H9 (cell line): ENCODE data around the gene PIP4K2B. TPM values are rescaled to one million over a fixed set of nuclear protein-coding genes. Genes with fewer than 3 reads are reported as not detected.

Source experiments
- DNase-seq: peaks from one replicate; pipeline ENCODE4 v3.0.0-alpha.2; 2017
- H2AFZ ChIP-seq: one replicate; pipeline ENCODE4 v1.6.1; 2013; ENCODE audit warnings: mild to moderate bottlenecking, low read length, control low read depth, moderate library complexity
- H2AK5ac ChIP-seq: 2 replicates; pipeline ENCODE4 v1.6.1; 2013; ENCODE audit warnings: low read length, control low read depth, mixed read lengths; ENCODE audit not compliant: insufficient read length
- H2BK120ac ChIP-seq: one replicate; pipeline ENCODE4 v1.6.1; 2013; ENCODE audit warnings: low read depth, mild to moderate bottlenecking, low read length, control low read depth, inconsistent platforms; ENCODE audit not compliant: poor library complexity, severe bottlenecking
- H2BK12ac ChIP-seq: 2 replicates; pipeline ENCODE4 v1.6.1; 2013; ENCODE audit warnings: low read length, control low read depth, mixed read lengths, low read depth; ENCODE audit not compliant: insufficient read length
- H2BK15ac ChIP-seq: 2 replicates; pipeline ENCODE4 v1.6.1; 2013; ENCODE audit warnings: low read depth, low read length, control low read depth
- H2BK20ac ChIP-seq: one replicate; pipeline ENCODE4 v1.6.1; 2013; ENCODE audit warnings: low read depth, mild to moderate bottlenecking, low read length, control low read depth, inconsistent platforms; ENCODE audit not compliant: poor library complexity, severe bottlenecking
- H2BK5ac ChIP-seq: 2 replicates; pipeline ENCODE4 v1.6.1; 2013; ENCODE audit warnings: low read length, control low read depth, mixed read lengths; ENCODE audit not compliant: insufficient read length
- H3K14ac ChIP-seq: 2 replicates; pipeline ENCODE4 v1.6.1; 2013; ENCODE audit warnings: low read length, control low read depth; ENCODE audit not compliant: insufficient read depth
- H3K18ac ChIP-seq: 2 replicates; pipeline ENCODE4 v1.6.1; 2013; ENCODE audit warnings: low read depth, mild to moderate bottlenecking, mixed read lengths, low read length, control low read depth; ENCODE audit not compliant: insufficient read length
- H3K23ac ChIP-seq: 2 replicates; pipeline ENCODE4 v1.6.1; 2013; ENCODE audit warnings: low read length, control low read depth, mixed read lengths, low read depth; ENCODE audit not compliant: insufficient read length
- H3K23me2 ChIP-seq: 2 replicates; pipeline ENCODE4 v1.6.1; 2013; ENCODE audit warnings: low read depth, mild to moderate bottlenecking, mixed read lengths, low read length, control low read depth; ENCODE audit not compliant: insufficient read length, poor library complexity, severe bottlenecking
- H3K27ac ChIP-seq: 2 replicates; pipeline ENCODE4 v1.5.1; 2013; ENCODE audit warnings: low read length, control low read depth, mixed read lengths, low read depth; ENCODE audit not compliant: insufficient read length
- H3K27me3 ChIP-seq: 2 replicates; pipeline ENCODE4 v1.6.1; 2013; ENCODE audit warnings: low read length, control low read depth, inconsistent platforms; ENCODE audit not compliant: insufficient read depth
- H3K4ac ChIP-seq: 2 replicates; pipeline ENCODE4 v1.6.1; 2013; ENCODE audit warnings: low read depth, mild to moderate bottlenecking, control low read depth, inconsistent platforms, low read length, moderate library complexity
- H3K4me1 ChIP-seq: 2 replicates; pipeline ENCODE4 v1.6.1; 2013; ENCODE audit warnings: low read length, control low read depth, inconsistent platforms; ENCODE audit not compliant: insufficient read depth
- H3K4me2 ChIP-seq: 2 replicates; pipeline ENCODE4 v1.6.1; 2013; ENCODE audit warnings: low read length, control low read depth, mixed read lengths; ENCODE audit not compliant: insufficient read length, insufficient read depth
- H3K56ac ChIP-seq: 2 replicates; pipeline ENCODE4 v1.6.1; 2013; ENCODE audit warnings: low read depth, mild to moderate bottlenecking, mixed read lengths, low read length, control low read depth; ENCODE audit not compliant: insufficient read length
- H3K79me1 ChIP-seq: 2 replicates; pipeline ENCODE4 v1.6.1; 2013; ENCODE audit warnings: low read depth, mild to moderate bottlenecking, moderate library complexity, low read length, control low read depth, inconsistent platforms; ENCODE audit not compliant: insufficient read depth, poor library complexity, severe bottlenecking
- H3K79me2 ChIP-seq: 2 replicates; pipeline ENCODE4 v1.6.1; 2013; ENCODE audit warnings: low read length, control low read depth, inconsistent platforms; ENCODE audit not compliant: insufficient read depth
- H3K9ac ChIP-seq: 2 replicates; pipeline ENCODE4 v1.6.1; 2013; ENCODE audit warnings: low read length, control low read depth, mixed read lengths; ENCODE audit not compliant: insufficient read length; ENCODE audit errors: extremely low read depth
- H3K9me3 ChIP-seq: one replicate; pipeline ENCODE4 v1.6.1; 2013; ENCODE audit warnings: low read depth, low read length, inconsistent platforms; ENCODE audit not compliant: control insufficient read depth
- H3T11ph ChIP-seq: one replicate; pipeline ENCODE4 v1.6.1; 2013; ENCODE audit warnings: mild to moderate bottlenecking, low read length, control low read depth, inconsistent platforms
- H4K20me1 ChIP-seq: one replicate; pipeline ENCODE4 v1.6.1; 2013; ENCODE audit not compliant: control insufficient read depth, insufficient read length, insufficient read depth
- H4K5ac ChIP-seq: 2 replicates; pipeline ENCODE4 v1.6.1; 2013; ENCODE audit warnings: low read depth, mild to moderate bottlenecking, mixed read lengths, low read length, control low read depth; ENCODE audit not compliant: insufficient read length
- H4K8ac ChIP-seq: replicated peaks from 2 replicates; pipeline ENCODE4 v1.6.1; 2013; ENCODE audit warnings: low read length, control low read depth, mixed read lengths, low read depth; ENCODE audit not compliant: insufficient read length
- H4K91ac ChIP-seq: 2 replicates; pipeline ENCODE4 v1.6.1; 2013; ENCODE audit warnings: low read depth, mild to moderate bottlenecking, moderate library complexity, mixed read lengths, low read length, control low read depth; ENCODE audit not compliant: insufficient read length
- H3K27ac Mint-ChIP-seq, 3 experiments: 2 replicates in 2 of 3; 3 replicates in 1 of 3; pipeline ENCODE4 v1.8.0; 2020 to 2021; ENCODE audit warnings: mixed read lengths in 3 of 3, mild to moderate bottlenecking in 1 of 3, moderate library complexity in 1 of 3
- H3K27me3 Mint-ChIP-seq: 2 replicates; pipeline ENCODE4 v1.8.0; 2021; ENCODE audit warnings: low read depth, mild to moderate bottlenecking, moderate library complexity, mixed read lengths
- H3K36me3 Mint-ChIP-seq, 3 experiments: 2 replicates in 2 of 3; 3 replicates in 1 of 3; pipeline ENCODE4 v1.8.0; 2020 to 2021; ENCODE audit warnings: low read depth in 3 of 3, mixed read lengths in 3 of 3; ENCODE audit not compliant: insufficient read depth in 1 of 3
- H3K4me1 Mint-ChIP-seq, 2 experiments: 2 replicates each; pipeline ENCODE4 v1.8.0; 2020; ENCODE audit warnings: mixed read lengths in 2 of 2
- H3K4me3 Mint-ChIP-seq, 2 experiments: 2 replicates in 1 of 2; 3 replicates in 1 of 2; pipeline ENCODE4 v1.8.0; 2020 to 2021; ENCODE audit warnings: mild to moderate bottlenecking in 2 of 2, mixed read lengths in 2 of 2, moderate library complexity in 1 of 2
- H3K9me3 Mint-ChIP-seq, 2 experiments: 2 replicates in 1 of 2; 3 replicates in 1 of 2; pipeline ENCODE4 v1.8.0; 2020; ENCODE audit warnings: mild to moderate bottlenecking in 2 of 2, mixed read lengths in 2 of 2, moderate library complexity in 1 of 2
- CTCF ChIP-seq: fragments of 200-600 bp; sonication (generic); conservative IDR thresholded peaks from 3 replicates; pipeline ENCODE4 v1.8.0; 2021; ENCODE audit warnings: antibody characterized with exemption, mild to moderate bottlenecking
- WGBS: extraction: QIAGEN DNeasy Blood & Tissue Kit; methylation state at CpG from one replicate; pipeline ENCODE4 v1.1.7; 2013; ENCODE audit warnings: missing lambda C conversion rate, low lambda C conversion rate, mixed read lengths; ENCODE audit not compliant: insufficient read length; ENCODE audit errors: extremely low coverage; 5-methylcytosine and 5-hydroxymethylcytosine counted together
- total RNA-seq: library from RNA; stranded (reverse); gene quantifications from 2 replicates; pipeline ENCODE4 v1.2.1, GENCODE V29; 2021

The PIP4K2B gene
- total RNA-seq, 1 experiment from 2014 or later, result 61.9 TPM

DNA sequence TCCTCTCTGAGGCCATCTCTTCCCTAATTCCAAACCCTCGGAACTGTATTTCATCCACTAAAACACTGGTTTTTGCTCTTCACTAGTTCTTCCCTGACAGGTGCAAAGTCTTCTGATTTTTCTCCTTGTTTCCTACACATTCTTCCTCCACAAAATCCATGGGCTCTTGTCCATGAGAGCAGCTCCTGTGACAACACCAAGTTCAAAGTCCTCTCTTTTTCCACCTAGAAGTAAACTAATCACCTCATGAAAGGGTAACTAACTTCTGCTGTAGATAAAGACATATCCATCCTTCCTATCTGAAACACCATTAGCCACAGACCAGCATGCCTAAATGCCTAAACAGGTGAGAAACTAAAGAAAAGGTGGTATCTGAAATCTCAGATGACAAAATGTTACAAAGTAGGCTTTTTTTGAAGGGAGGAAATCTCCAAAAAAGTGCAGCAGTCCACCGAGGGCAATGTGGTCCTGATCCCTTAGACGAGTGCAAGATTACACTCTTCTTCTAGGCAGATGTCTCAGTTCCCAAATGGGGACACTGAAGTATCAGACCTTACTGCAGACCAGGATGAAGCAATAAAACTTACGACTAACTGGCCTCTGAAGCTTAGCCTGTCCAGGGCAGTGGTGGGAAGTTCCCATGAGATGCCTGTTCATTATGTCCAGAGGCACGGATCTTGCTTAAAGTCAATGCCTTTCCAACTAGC is 2.8 kb downstream of the PIP4K2B start:
- Histone ChIP-seq H2BK12ac (no peak overlapping the region), H3K4ac (no peak overlapping the region), H3T11ph (no peak overlapping the region), H3K18ac (no peak overlapping the region), H3K23ac (no peak overlapping the region), H2BK20ac (no peak overlapping the region), H3K4me2 (peak overlapping the region; percentile 90), H4K5ac (no peak overlapping the region), H4K91ac (no peak overlapping the region), H3K9ac (no peak overlapping the region), H3K27me3 (no peaks in the 10 kb centered on the region), H3K56ac (no peak overlapping the region), H3K4me1 (no peaks in the 10 kb centered on the region; the same call in 1 of the 2 replicates), H2BK5ac (no peak overlapping the region), H3K14ac (no peak overlapping the region), H3K27ac (no peak overlapping the region), H2AK5ac (no peak overlapping the region), H4K8ac (no peak overlapping the region), H3K9me3 (no peaks in the 10 kb centered on the region), H3K79me1 (peaks cover 3% of the 10 kb centered on the region), H3K79me2 (peaks cover 26% of the 10 kb centered on the region; the same call in 1 of the 2 replicates), H4K20me1 (no peaks in the 10 kb centered on the region), H2AFZ (no peak overlapping the region), H3K23me2 (peaks cover 5% of the 10 kb centered on the region), H2BK15ac (no peak overlapping the region), H2BK120ac (no peak overlapping the region)
- Mint-ChIP-seq H3K27ac (peak overlapping the region in 1 of 3 experiments; percentile 14; a peak in 3 of 7 replicates), H3K27me3 (no peaks in the 10 kb centered on the region; the same call in 1 of the 2 replicates), H3K9me3 (peaks cover 0 to 3% of the 10 kb centered on the region in 2 experiments; a peak in 1 of 5 replicates), H3K36me3 (peaks cover 14 to 46% (median 31%) of the 10 kb centered on the region in 3 experiments), H3K4me3 (no peak overlapping the region), H3K4me1 (peaks cover 25 to 28% of the 10 kb centered on the region in 2 experiments)
- no peak for TF ChIP-seq CTCF
- DNase-seq, result no peak
- WGBS, result no CpG with 5 or more reads among the region's 5 CpGs
